Measurements from ENCODE around the gene USP20.
A peak's percentile ranks its signal among the peaks of the same experiment; 100 is the strongest.

Gene USP20

DNA sequence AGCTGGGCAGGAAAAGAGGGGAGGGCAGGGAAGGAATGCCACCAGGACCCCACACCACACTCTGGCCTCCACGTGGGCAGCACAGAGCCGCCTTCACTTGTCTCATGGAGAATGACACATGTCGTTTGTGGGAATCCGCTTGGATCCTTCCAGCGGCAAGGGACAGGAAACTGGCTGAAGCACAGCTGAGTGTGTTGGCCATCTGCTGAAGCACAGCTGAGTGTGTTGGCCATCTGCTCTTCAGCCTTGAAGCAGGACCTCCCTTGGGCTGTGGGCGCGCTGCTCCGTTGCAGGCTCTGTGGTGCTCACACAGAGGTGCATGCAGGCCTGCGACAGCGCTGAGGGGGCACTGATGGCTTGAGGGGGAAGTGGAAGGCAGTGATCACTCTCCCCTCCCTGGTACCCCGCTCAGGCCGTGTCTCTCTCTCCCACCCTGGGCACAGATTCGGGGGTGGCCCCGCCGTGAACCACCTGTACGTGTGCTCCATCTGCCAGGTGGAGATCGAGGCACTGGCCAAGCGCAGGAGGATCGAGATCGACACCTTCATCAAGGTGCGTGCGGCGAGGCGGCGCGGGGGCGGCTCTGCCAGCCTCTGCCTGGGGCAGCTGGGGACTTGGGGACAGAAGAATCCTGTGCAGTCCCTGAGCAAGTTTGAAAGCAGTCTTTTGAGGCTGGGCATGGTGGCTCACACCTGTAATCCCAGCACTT is 40.6 kb downstream of the USP20 start:
- DNase-seq (ENCODE audit: low read depth), result no peak

DNA sequence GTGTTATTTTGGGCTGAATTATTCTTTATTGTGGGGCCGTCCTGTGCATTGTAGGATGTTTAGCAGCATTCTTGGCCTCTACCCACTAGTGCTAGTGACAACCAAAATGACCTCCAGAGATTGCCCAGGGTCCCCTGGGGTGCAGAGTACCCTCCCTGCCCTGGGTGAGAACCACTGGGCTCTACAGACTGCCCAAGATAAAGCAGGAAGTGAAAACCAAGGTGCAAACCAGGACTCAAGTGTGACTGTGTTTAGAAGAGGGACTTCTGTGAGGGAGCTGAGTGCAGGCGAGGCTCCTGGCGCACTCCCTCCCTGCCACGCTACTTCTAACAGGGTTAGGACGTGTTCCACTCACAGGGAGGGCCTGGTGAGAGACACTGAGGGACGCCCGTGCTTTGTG is 41.6 kb downstream of the USP20 start:
- no peak for DNase-seq (ENCODE audit: low read depth)

DNA sequence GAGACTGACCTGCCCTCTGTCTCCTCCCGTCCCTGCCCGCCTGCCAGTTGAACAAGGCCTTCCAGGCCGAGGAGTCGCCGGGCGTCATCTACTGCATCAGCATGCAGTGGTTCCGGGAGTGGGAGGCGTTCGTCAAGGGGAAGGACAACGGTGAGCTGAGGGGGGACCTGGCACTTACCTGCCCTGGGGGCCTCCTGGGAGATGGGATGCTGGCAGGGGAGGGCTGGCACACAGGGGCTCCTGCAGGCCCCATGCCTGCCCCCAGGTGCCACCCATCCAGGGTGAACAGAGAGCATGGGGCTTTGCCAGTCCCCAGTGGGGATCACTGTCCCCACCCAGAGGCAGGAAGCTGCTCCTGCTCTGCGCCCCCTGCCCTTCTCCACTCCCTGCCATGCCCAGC is 43.0 kb downstream of the USP20 start:
- DNase-seq (ENCODE audit: low read depth), result no peak

DNA sequence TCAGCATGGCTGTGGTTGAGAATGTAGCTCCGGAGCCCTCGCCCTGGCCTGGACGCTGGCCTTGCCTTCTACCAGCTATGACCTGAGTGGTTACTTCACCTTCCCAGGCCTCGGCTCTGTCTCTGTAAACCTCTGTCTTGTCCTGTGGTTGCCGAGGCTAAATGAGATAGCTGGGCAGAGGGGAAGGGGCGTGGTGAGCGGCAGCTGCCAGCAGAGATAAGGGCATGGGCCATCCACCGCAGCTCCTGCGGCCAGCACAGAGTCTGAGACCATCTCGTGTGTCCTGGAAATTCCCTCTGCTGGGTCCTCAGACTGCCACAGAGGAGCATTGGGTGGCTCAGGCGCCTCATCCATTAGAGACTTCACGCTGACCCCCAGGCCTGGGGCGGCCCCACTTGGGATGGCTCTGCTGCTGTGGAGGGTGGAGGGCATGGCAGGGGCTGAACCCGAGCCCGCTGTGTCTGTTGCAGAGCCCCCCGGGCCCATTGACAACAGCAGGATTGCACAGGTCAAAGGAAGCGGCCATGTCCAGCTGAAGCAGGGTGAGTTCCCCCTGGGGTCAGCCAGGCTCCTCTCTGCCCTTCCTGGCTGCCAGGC is 43.9 kb downstream of the USP20 start:
- DNase-seq (ENCODE audit: low read depth), result no peak

DNA sequence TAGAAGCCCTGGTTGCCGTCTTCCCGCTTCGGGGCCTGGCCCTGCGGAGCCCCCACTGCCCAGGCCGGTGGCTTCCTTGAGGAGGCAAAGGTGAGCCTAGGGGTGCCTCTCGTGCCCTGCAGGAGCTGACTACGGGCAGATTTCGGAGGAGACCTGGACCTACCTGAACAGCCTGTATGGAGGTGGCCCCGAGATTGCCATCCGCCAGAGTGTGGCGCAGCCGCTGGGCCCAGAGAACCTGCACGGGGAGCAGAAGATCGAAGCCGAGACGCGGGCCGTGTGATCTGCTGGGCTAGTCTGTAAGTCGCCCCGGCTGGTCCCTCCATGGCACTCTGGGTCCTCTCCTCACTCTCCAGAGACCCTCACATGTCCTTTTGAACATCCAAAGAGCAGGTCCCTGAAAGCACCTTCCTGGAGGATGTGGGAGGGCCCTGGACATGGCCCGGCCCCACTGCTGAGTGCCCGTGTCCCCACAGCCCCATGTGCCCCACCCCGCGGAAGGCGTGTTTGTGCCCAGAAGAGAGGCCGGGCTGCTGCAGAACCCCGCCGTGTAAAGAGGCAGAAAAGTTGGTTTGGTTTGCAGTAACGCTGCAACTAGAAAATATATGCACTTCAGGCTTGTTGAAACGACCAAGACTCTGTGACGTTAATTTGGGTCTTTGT is 44.9 kb downstream of the USP20 start:
- no peak for DNase-seq (ENCODE audit: low read depth)

DNA sequence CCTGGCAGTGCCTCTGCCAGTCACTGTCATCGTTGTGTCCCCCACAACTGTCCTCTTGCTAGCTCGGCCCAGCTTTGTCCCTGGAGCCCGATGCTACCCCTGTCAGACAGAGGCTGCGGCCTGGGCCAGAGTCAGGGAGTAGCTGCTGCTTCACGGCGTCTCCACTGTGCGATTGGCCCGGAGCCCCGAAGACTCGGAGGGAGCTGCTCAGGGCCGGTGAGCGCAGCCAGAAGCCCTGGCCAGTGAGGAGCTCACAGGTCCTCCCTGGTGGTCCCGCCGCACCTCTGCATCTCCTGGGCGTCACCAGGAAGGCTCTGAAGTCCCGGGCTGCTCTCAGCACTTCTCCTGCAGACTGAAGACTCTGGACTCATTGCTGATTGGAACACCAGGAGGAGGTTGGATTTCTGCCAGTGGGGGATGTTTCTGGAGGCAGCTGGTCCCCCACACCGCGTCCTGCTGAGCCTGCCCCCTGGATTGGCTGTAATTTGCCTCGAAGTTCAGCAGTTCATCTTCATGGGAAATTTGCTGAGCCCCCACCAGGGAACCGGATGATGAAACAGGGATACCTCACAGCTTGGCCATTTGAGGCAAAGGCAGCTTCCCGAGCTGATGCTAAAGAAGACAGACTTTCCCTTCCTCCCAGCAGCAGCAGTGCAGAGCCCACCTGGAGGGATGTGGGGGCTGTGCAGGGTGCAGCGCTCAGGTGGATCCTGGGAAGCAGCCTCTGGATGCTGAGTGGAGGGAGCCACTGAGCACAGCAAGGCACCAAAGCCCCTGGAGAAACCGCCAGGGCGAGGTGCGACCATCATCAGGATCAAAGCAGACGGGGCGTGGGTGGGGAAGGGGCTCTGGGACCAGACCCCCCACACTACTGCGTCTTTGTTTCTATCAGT is 45.6 kb downstream of the USP20 start:
- no peak for DNase-seq (ENCODE audit: low read depth)

DNA sequence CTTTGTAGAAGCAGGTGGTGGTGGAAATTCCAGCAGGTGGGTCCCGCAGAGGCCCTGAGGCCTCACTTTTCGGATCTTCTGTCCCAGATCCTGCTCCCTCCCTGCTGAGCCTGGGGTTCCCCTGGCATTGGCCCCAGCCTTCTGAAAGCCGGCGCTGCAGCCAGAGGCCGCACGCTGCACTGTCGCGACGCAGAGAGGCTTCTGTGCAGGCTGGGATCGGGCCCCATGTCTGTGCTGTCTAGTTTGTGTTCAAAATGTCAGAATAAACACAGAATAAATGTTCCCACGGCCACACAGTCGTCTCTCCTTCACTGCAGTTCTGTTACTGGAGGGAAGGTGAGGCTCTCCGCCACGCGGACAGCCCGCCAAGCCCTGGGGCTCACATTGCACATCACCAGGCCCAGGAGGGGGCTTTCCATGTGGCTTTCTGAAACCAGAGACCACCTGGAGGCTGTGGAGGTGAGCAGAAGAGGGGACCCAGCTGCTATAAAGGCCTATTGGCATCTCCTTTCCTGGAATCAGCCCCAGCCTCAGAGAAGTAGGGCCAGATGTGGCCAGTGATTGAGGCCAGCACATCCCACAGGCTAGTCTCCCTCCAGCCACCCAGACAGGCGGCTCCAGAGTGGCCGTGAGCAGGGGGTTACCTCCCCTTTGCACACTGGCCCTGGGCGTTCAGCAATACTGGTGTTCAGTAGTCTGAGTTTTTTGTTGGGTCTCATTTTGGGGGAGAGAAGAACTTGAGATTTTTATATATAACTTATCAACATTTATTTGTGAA is 46.5 kb downstream of the USP20 start:
- DNase-seq (ENCODE audit: low read depth), result no peak

DNA sequence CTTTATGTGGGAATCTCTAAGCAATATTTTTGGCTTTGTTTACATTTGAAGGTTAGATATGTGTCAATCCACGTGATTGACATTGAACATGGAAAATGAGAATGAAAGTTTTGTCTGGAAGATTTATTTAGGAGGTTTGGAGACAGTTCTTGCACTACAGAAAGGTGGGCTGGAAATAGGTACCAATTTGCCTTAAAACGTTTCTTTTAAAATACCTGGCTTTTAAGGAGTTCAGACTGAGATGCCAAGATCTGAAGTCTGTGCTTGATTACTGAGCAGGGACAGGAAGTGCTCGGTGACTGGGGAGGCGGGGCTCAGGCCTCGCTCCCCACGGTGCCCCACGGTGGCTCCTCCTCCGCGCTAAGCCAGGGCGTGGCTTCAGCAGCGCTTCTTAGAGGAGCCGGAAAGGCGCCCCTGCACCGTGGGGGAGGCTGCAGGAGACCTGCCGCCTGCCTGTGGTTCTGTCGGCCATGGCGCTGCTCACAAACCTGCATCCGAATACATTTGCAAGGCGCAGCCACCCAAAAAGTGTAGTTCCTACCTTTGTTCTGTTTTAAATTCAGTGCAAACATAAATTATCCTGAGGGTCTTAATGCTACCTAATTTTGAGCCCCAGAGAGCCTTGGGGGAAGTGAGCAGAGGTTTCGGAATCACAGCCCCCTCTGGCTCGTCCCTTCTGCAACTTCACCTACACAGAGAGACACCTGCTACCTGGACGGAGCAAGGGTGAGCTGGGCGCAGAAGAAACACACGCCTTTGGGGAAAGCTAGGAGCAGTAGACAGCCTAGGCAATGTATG is 49.2 kb downstream of the USP20 start:
- peak; percentile 76 for DNase-seq (ENCODE audit: low read depth)

DNA sequence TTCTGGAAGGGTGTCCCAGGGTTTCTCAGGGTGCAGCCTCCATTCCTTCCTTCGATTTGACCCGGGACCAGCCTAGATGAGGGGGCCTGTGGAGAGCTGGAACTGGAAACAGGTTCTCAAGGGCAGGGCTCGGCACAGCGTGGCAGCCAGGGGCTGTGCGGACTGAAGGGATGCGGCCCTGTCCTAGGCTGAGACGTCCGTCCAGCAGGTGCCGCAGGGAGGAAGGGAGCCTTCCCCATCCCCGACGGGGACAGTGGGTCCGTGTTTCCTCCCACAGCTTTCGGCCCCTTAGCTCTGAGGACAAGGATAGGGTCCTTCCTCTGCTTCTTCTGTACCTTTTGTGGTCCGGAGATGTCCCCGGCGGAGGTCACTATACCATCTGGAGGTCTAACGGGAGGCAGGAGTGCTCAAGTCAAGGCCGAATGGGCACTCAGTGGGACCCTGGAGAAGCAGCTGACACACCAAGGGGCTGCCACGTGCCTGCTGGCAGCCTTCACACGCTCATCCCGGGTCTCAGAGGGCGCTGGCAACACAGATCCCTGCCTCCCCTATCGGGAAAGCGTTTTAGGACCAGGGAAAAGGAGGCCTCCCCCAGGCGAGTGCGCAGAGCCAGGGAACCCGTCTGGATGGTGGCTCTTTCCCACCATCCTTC is 49.9 kb downstream of the USP20 start:
- DNase-seq (ENCODE audit: low read depth), result no peak

DNA sequence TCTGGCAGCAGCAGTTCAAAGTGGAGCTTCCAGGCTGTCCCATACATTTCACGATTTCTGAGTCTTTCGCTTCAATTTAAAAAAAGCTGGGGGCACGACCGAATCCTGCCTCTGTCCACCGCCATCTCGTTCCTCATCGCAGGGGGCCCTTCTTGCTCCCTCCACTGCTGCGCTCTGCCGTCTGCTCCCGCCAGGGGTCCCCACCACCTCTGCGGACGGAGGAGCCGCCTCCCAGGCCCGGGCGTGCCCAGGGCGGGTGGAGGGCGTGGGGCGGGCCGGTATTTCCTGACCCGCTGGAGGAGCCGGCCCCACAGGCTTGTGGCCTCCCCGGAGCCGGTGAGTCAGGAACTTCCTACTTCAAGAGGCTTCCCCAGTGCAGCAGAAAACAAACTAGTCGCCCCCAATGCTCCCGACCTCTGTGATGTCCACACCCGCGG is 50.4 kb downstream of the USP20 start:
- peak; percentile 89 for DNase-seq (ENCODE audit: low read depth)

DNA sequence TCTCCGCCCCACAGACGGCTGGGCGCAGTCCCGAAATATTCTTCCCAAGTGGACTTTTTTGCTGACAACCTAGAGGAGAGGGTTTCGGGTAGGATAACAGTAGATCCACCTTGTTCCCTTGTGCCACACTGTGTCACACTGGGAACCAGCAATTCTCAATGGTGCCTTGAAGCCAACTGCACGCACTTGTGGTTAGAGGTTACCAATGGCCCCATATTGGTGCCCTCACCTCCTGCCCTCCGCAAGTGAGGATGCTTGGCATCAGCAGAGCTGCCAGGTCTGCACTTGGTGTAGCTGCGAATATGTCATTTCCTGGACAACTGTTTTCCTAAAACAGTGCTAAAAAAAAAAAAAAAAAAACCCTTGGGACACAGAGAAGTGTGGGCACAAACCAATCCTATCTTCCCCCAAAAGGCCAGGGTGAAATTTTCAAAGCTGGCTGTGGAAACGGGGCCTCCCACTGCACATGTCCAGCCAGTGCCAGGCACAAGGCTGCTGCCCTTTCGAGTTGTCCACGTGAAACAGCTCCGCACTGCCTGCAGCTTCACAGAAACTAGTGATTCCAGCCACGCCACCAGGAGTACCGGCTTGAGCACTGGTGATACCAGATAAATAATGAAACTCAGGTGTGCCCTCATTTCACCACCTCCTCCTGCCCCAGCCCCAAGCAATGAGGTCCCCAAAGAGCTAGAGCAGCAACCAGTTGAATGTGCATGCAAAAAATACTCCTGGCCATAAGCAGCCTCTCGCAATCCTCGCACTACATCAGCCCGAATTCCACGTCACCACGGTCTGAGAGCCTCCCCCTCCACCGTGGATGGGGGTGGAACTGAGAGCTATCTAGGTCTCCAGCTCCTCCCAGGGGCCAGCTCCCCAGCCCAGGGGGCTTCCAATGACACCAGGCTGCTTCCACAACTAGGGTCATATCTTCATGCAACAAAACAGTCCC is 51.2 kb downstream of the USP20 start:
- DNase-seq (ENCODE audit: low read depth), result peak; percentile 43

DNA sequence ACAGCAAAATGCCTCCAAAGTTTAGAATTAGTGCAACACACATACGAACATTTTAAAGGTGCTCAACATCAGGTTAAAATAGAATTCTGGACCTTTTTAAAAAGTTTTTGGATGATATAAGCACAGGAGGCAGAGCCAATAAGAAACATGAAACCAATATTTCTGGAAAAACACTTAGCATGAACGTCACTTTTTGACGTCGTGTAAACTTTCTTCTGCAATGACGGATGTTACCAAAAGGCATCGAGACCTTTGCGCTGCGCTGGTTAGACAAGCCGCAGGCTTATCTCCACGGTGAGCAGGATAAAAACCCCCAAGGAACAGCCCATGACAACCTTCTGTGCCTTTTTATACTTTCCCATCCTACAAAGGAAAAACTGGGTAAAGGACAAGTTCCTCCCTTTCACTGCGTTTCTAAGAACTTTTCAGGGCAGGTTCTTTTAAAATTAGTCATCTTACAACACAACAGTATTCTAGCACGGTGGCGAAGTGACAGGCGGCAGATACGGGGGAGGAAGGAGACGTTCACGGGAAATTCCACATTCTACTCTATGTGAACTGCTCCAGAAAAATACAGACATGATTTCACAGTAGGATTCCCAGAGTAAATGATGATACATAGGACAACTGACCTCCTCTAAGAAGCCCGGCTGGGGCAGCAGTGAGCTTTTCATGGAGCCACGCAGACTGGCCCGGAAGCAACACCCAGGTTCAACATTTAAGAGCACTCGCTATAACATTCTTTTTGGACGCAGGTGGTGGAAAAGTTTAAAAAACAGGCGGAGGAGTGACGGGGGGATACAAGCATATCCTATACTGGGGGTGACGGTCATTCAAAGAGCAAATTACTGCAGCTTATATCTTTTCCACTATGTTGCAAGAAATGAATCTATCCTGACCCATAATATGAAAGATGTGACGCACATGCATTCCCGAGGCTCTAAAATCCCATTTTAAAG is 52.4 kb downstream of the USP20 start:
- DNase-seq (ENCODE audit: low read depth), result peak; percentile 64

DNA sequence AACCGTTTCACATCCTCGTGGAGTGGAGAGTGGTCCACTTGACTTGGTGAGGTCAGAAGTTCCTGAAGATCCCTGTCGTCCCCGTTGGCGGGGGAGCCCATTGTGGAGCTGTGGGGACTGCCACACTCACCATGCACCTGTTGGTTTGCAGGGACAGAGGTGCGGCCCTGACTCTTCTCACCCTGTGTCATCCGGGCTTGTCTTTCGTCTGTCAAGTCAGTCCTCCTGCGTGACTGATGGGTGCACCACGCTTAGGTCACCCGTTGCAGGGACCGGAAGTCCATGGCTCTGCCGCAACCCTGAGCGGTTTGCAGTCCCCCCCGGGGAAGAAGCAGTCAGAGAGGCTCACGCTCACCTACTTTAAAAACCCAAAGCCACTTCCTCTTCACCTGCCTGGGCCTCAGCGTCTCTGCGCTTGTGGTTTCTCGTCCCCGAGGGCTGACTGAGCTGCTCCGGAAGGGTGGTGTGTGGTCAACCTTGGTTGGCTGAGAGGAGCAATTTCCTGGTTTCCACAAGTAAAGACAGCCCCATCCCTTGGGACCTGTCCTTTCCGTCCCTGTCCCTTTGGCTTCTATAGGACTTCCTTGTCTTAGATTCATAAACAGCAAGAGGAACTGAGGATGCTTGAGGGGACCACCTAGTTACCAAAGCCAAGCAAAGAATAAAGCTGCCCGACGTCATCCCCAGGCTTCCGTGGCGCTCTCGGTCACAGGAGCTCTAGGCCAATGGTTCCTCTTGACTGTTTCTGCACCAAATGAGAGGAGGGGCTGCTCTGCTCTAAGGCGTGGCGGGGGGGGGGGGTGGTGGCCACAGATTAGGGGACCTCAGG is 53.2 kb downstream of the USP20 start:
- DNase-seq (ENCODE audit: low read depth), result no peak

DNA sequence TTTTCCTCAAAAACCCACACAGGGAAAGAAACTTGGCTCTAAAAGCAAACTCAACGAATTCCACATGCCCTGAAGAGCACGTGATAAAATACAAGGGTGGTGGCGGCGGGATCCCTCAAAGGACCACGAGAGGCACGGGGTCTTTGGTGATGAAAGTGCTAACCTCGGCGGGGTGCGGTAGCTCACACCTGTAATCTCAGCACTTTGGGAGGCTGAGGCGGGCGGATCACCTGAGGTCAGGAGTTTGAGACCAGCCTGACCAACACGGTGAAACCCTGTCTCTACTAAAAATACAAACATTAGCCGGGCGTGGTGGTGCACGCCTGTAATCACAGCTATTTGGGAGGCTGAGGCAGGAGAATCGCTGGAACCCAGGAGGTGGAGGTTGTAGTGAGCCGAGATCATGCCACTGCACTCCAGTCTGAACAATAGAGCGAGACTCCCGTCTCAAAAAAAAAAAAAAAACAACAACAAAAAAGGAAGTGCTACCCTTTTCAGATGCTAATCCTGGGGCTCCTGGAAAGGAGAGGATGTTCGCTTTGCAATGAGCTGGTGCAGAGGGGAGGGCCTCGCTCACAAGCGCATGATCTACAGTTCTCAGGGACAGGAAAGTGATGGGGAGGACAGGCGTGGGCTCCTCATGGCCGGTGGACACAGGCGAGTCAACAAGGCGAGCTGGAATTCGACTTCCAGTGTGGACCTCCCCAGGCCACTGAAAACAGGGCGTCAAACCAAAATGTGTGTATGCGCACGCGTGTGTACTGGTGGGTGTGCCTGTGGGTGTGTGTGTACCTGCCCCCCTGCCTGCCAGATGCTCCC is 54.1 kb downstream of the USP20 start:
- DNase-seq (ENCODE audit: low read depth), result no peak

DNA sequence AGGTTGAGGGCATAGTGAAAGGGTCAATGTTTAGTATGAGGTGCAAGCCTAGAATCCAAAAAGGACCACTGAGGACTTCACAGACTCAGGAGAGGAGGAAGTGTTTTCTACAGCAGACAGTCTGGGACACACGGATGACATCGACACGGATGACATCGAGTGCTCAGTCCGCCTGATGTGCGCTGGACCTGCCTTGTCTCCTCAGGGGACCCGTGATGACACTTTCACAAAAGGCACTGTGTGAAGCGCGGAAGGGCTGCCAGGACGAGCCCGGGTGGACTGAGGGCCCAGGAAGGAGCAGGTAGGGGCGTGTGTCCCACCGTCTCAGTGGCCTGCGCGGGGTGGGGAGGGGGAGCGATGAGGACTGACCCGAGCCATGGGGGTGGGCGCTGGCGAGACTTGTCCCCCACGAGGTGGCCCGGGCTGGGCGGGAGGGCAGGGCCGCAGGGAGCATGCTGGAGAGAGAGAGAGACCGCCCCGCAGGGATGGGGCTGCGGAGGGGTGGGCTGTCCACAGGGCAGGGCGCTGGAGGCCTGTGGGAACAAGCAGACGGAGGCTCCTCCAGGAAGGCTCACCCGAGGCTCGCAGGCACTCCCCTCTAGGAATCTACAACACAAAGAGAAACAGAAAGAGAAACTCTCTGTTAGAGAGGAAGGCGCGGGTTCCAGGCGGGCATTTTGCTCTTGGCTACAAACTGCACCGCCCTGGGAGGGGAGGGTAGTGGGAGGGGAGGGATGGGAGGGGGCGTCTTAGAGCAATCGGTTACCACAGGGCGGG is 54.9 kb downstream of the USP20 start:
- no peak for DNase-seq (ENCODE audit: low read depth)
